CD14-positive monocyte (primary cell): ENCODE measurements around the gene POMT1. TPM values are rescaled to one million over a fixed set of nuclear protein-coding genes. Genes with fewer than 3 reads are reported as not detected.
A peak's percentile ranks its signal among the peaks of the same experiment; 100 is the strongest.

ENCODE experiments used
- DNase-seq, 3 donors: peaks; one replicate each; pipeline ENCODE4 v3.0.0-alpha.2; 2011 to 2022
- H2AFZ ChIP-seq: 2 replicates; pipeline ENCODE4 v1.6.0; 2012; ENCODE audit warnings: mild to moderate bottlenecking, low read depth, low read length, inconsistent platforms; ENCODE audit not compliant: insufficient read depth, poor library complexity, severe bottlenecking
- H3K27ac ChIP-seq, 2 donors: 1 replicate in 1 of 2; 2 replicates in 1 of 2; pipeline ENCODE4 v1.5.1; 2012 to 2013; ENCODE audit warnings: low read length in 2 of 2, control low read depth in 1 of 2, inconsistent platforms in 1 of 2, low read depth in 1 of 2, mild to moderate bottlenecking in 1 of 2
- H3K27me3 ChIP-seq, 2 donors: one replicate each; pipeline versions ENCODE4 v1.6.0 to v1.6.1; 2011 to 2013; ENCODE audit warnings: low read length in 2 of 2; ENCODE audit not compliant: control insufficient read depth in 2 of 2, insufficient read depth in 2 of 2
- H3K36me3 ChIP-seq, 2 donors: replicated peaks in 1 of 2; 1 replicate in 1 of 2; 2 replicates in 1 of 2; pipeline versions ENCODE4 v1.5.1 to v1.6.1; 2012 to 2013; ENCODE audit warnings: low read length in 2 of 2, control low read depth in 1 of 2, inconsistent platforms in 1 of 2, mild to moderate bottlenecking in 1 of 2; ENCODE audit not compliant: insufficient read depth in 2 of 2, control insufficient read depth in 1 of 2
- H3K4me1 ChIP-seq, 2 donors: 1 replicate in 1 of 2; 2 replicates in 1 of 2; pipeline versions ENCODE4 v1.5.1 to v1.6.1; 2012 to 2013; ENCODE audit warnings: low read length in 2 of 2, control low read depth in 1 of 2, inconsistent platforms in 1 of 2, mild to moderate bottlenecking in 1 of 2, moderate library complexity in 1 of 2; ENCODE audit not compliant: insufficient read depth in 2 of 2, control insufficient read depth in 1 of 2
- H3K4me2 ChIP-seq: replicated peaks from 2 replicates; pipeline ENCODE3; 2012; ENCODE audit warnings: low read length, moderate library complexity, mild to moderate bottlenecking; ENCODE audit not compliant: poor library complexity, severe bottlenecking; ENCODE audit errors: extremely low read depth
- H3K4me3 ChIP-seq, 3 experiments: fragments of 200-600 bp in 1 of 3; sonication (generic) in 1 of 3; replicated peaks in 1 of 3; 1 replicate in 2 of 3; 2 replicates in 1 of 3; pipeline ENCODE4 v1.5.1; 2011 to 2013; ENCODE audit warnings: low read length in 3 of 3, mild to moderate bottlenecking in 3 of 3, control low read depth in 2 of 3, low read depth in 2 of 3, inconsistent platforms in 1 of 3, moderate library complexity in 1 of 3
- H3K79me2 ChIP-seq: 2 replicates; pipeline ENCODE4 v1.6.0; 2012; ENCODE audit warnings: mild to moderate bottlenecking, control low read depth, inconsistent platforms, low read length, moderate library complexity; ENCODE audit not compliant: insufficient read depth
- H3K9ac ChIP-seq: 2 replicates; pipeline ENCODE4 v1.6.0; 2017; ENCODE audit warnings: low read length, mild to moderate bottlenecking; ENCODE audit not compliant: insufficient read depth, poor library complexity, severe bottlenecking
- H3K9me3 ChIP-seq, 2 donors: replicated peaks in 1 of 2; 1 replicate in 1 of 2; 2 replicates in 1 of 2; pipeline versions ENCODE4 v1.5.1 to v1.6.1; 2012 to 2013; ENCODE audit warnings: low read length in 2 of 2, control low read depth in 1 of 2; ENCODE audit not compliant: control insufficient read depth in 1 of 2, insufficient read depth in 1 of 2
- H4K20me1 ChIP-seq: 2 replicates; pipeline ENCODE4 v1.6.0; 2012; ENCODE audit warnings: mild to moderate bottlenecking, low read length, control low read depth, moderate library complexity; ENCODE audit not compliant: insufficient read depth
- H3K27ac Mint-ChIP-seq, 7 donors: one replicate each; pipeline ENCODE4 v1.8.0; 2020; ENCODE audit warnings: mild to moderate bottlenecking in 7 of 7, mixed read lengths in 7 of 7, moderate library complexity in 6 of 7, inconsistent platforms in 2 of 7
- H3K27me3 Mint-ChIP-seq, 3 donors: one replicate each; pipeline ENCODE4 v1.8.0; 2021 to 2022; ENCODE audit warnings: low read depth in 3 of 3, mild to moderate bottlenecking in 3 of 3, mixed read lengths in 3 of 3, moderate library complexity in 3 of 3, inconsistent platforms in 1 of 3
- H3K36me3 Mint-ChIP-seq, 2 donors: one replicate each; pipeline ENCODE4 v1.8.0; 2020; ENCODE audit warnings: mixed read lengths in 2 of 2, inconsistent platforms in 1 of 2, mild to moderate bottlenecking in 1 of 2
- H3K4me1 Mint-ChIP-seq: one replicate; pipeline ENCODE4 v1.8.0; 2020; ENCODE audit warnings: mild to moderate bottlenecking, mixed read lengths
- H3K4me3 Mint-ChIP-seq, 2 donors: one replicate each; pipeline ENCODE4 v1.8.0; 2020; ENCODE audit warnings: mild to moderate bottlenecking in 2 of 2, mixed read lengths in 2 of 2, moderate library complexity in 1 of 2
- H3K9me3 Mint-ChIP-seq, 7 donors: one replicate each; pipeline ENCODE4 v1.8.0; 2020 to 2022; ENCODE audit warnings: mixed read lengths in 7 of 7, mild to moderate bottlenecking in 6 of 7, moderate library complexity in 6 of 7, inconsistent platforms in 2 of 7
- WGBS: methylation state at CpG from one replicate; pipeline ENCODE4 v1.1.5; 2013; ENCODE audit warnings: missing lambda C conversion rate; ENCODE audit not compliant: insufficient coverage; 5-methylcytosine and 5-hydroxymethylcytosine counted together
- intact Hi-C, 2 donors: fragments of 100-400 bp; cut with micrococcal nuclease; formaldehyde crosslinking; loops; one replicate each; pipeline versions ENCODE4 v1.15.0 to v1.15.1; 2023
- polyA plus RNA-seq, 3 donors: library from polyadenylated mRNA; depleted of rRNA in 1 of 3; unstranded in 2 of 3; stranded (reverse) in 1 of 3; fragments of 300-500 nt in 2 of 3; fragments of >200 nt in 1 of 3; fragmentation: Illumina TruSeq in 2 of 3; gene quantifications; 1 replicate in 2 of 3; 2 replicates in 1 of 3; pipeline ENCODE4 v1.2.3, GENCODE V29; 2012 to 2021
- TF ChIP-seq, protein P1 (sequence below): fragments of 200-600 bp; IDR thresholded peaks from one replicate; pipeline ENCODE4 v1.8.0; 2022; ENCODE audit warnings: antibody characterized with exemption, mild to moderate bottlenecking

POMT1 gene
- polyA plus RNA-seq, 3 donors = 5.9 to 22.3 (median 7.5) TPM

DNA sequence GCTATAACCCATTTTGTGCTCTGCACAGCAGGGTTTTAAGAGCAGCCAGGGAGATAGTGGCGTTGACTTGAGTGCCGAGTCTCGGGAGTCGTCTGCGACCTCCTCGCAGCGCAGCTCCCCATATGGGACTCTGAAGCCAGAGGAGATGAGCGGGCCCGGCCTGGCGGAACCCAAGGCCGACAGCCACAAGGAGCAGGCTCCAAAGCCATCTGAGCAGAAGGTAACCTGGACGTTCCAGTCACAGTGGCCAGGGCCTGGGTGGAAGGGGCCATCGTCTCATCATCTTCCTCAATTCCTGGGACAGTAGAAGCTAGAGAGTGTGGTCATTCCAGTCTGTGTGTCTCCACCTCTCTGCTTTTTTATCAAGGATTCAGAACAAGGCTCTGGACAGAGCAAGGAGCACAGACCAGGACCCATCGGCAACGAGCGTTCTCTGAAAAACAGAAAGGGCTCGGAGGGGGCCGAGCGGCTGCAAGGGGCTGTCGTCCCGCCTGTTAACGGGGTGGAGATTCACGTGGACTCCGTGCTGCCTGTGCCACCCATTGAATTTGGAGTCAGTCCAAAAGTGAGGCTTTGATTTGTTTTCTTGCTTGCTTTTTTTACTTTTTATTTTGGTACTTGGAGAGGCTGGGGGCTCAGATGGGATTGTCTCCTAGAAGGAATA lies 20.2 kb upstream of the POMT1 start:
- intact Hi-C loops = no loop called here

DNA sequence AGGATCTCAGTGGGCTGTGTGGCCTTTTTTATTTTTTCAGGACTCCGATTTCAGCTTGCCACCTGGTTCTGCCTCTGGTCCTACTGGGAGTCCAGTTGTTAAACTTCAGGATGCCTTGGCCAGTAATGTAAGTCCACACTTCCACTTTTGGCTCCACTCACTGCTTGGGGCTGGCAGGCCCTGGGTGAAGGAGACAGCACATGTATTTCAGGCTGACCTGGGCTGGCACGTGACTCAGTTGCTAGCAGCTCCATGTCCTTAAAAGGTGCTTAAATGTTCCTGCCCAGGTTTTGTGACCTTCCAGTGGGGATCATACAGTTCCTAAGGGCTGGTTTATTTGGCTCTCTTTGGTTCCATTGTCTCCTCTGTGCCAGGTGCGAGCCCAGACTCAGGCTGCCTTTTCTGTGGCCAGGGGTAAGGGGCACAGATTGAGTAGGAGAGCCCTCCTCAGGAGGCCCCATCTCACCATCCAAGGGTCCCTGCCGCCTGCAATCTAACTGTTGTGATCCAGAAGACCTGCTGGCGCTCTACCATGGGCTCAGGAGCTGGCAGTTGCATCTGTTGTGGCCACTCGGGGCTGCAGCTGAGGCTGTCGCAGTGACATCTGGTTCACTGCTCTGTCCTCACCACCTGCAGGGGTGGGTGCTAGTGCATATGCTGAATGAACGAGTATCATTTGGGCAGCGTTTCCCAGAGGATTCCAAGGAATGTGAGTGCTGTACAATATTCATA lies 19.2 kb upstream of the POMT1 start:
- no peak overlapping the region for H3K27ac ChIP-seq
- DNase-seq = no peak
- H3K9me3 Mint-ChIP-seq = peaks cover 0 to 1% (median 0%) of the 10 kb centered on the region in 7 donors
- WGBS = 100% methylated on average over 8 of the region's 9 CpGs
- H3K4me3 Mint-ChIP-seq = no peak overlapping the region
- H2AFZ ChIP-seq = no peak overlapping the region
- no peak overlapping the region for H3K9ac ChIP-seq
- peak overlapping the region in 2 of 7 donors; percentile 43 to 73 for H3K27ac Mint-ChIP-seq
- intact Hi-C loops = no loop called here
- peaks cover 59% of the 10 kb centered on the region for H4K20me1 ChIP-seq
- H3K9me3 ChIP-seq = no peaks in the 10 kb centered on the region
- H3K4me3 ChIP-seq = no peak overlapping the region
- peaks cover 95 to 98% of the 10 kb centered on the region in 2 donors for H3K36me3 ChIP-seq
- no peak overlapping the region for H3K4me2 ChIP-seq
- TF ChIP-seq, protein P1, sequence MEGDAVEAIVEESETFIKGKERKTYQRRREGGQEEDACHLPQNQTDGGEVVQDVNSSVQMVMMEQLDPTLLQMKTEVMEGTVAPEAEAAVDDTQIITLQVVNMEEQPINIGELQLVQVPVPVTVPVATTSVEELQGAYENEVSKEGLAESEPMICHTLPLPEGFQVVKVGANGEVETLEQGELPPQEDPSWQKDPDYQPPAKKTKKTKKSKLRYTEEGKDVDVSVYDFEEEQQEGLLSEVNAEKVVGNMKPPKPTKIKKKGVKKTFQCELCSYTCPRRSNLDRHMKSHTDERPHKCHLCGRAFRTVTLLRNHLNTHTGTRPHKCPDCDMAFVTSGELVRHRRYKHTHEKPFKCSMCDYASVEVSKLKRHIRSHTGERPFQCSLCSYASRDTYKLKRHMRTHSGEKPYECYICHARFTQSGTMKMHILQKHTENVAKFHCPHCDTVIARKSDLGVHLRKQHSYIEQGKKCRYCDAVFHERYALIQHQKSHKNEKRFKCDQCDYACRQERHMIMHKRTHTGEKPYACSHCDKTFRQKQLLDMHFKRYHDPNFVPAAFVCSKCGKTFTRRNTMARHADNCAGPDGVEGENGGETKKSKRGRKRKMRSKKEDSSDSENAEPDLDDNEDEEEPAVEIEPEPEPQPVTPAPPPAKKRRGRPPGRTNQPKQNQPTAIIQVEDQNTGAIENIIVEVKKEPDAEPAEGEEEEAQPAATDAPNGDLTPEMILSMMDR = no peak
- no peaks in the 10 kb centered on the region for H3K79me2 ChIP-seq
- H3K36me3 Mint-ChIP-seq = peaks cover 94 to 99% of the 10 kb centered on the region in 2 donors
- H3K27me3 ChIP-seq = no peaks in the 10 kb centered on the region
- H3K4me1 Mint-ChIP-seq = no peaks in the 10 kb centered on the region
- no peaks in the 10 kb centered on the region for H3K27me3 Mint-ChIP-seq
- H3K4me1 ChIP-seq = no peaks in the 10 kb centered on the region

More for the DNA sequence above, 20.2 kb upstream of the POMT1 start:
- no peaks in the 10 kb centered on the region for H3K27me3 ChIP-seq
- H3K4me1 ChIP-seq = no peaks in the 10 kb centered on the region
- Mint-ChIP-seq H3K4me1 (no peaks in the 10 kb centered on the region), H3K36me3 (peaks cover 91 to 99% of the 10 kb centered on the region in 2 donors), H3K9me3 (no peaks in the 10 kb centered on the region), H3K27ac (peak overlapping the region in 2 of 7 donors; percentile 43 to 65), H3K4me3 (no peak overlapping the region), H3K27me3 (peaks cover 0 to 1% (median 0%) of the 10 kb centered on the region in 3 donors)
- H3K4me3 ChIP-seq = no peak overlapping the region
- no peak overlapping the region for H3K27ac ChIP-seq
- TF ChIP-seq, protein P1 = no peak
- H2AFZ ChIP-seq = no peak overlapping the region
- 98% methylated on average over 23 of the region's 24 CpGs for WGBS
- H4K20me1 ChIP-seq = peaks cover 66% of the 10 kb centered on the region
- peaks cover 93 to 98% of the 10 kb centered on the region in 2 donors for H3K36me3 ChIP-seq
- no peak overlapping the region for H3K9ac ChIP-seq
- no peaks in the 10 kb centered on the region for H3K9me3 ChIP-seq
- no peak for DNase-seq
- H3K4me2 ChIP-seq = no peak overlapping the region
- H3K79me2 ChIP-seq = no peaks in the 10 kb centered on the region
